ENCODE measurements around the gene TASOR2.

DNA sequence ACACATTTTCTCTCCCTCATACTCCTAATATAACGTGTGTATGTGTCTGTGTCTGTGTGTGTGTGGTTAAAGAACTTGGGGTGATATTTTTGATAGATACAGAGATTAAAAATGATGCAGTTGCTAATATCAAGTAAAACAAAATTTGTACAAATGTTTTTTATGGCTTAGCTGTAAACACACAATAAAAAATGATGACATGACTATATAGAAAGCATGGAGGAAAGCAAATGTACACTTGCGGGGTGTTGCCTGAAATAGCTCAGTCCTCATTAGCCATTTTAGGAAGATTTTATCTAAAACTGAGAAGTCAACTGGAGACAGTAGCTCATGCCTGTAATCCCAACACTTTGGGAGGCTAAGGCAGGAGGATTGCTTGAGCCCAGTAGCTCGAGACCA, 5.6 kb upstream of the TASOR2 start:
- TF ChIP-seq, protein P1, sequence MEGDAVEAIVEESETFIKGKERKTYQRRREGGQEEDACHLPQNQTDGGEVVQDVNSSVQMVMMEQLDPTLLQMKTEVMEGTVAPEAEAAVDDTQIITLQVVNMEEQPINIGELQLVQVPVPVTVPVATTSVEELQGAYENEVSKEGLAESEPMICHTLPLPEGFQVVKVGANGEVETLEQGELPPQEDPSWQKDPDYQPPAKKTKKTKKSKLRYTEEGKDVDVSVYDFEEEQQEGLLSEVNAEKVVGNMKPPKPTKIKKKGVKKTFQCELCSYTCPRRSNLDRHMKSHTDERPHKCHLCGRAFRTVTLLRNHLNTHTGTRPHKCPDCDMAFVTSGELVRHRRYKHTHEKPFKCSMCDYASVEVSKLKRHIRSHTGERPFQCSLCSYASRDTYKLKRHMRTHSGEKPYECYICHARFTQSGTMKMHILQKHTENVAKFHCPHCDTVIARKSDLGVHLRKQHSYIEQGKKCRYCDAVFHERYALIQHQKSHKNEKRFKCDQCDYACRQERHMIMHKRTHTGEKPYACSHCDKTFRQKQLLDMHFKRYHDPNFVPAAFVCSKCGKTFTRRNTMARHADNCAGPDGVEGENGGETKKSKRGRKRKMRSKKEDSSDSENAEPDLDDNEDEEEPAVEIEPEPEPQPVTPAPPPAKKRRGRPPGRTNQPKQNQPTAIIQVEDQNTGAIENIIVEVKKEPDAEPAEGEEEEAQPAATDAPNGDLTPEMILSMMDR (IDR thresholded peaks at IDR 0.05; ENCODE audit: low read depth, low read length), result no peak
- no peak for TF ChIP-seq EZH2phosphoT487 (IDR thresholded peaks at IDR 0.05; ENCODE audit: low read depth)
